HepG2 (cell line): Measurements from ENCODE around the gene USF2. TPM values are rescaled to one million over a fixed set of nuclear protein-coding genes. Genes with fewer than 3 reads are reported as not detected.

ENCODE experiments used
- ATF4 ChIP-seq, 2 experiments: fragments of 450-650 bp in 1 of 2; sonication (generic) in 1 of 2; formaldehyde crosslinking; IDR thresholded peaks; 2 replicates each; pipeline versions ENCODE4 v1.5.0 to v1.8.0; 2020 to 2022; ENCODE audit warnings: mild to moderate bottlenecking in 1 of 2, missing genetic modification reagents in 1 of 2
- GATA4 ChIP-seq: sonication (generic); IDR thresholded peaks from 2 replicates; pipeline ENCODE4 v1.6.1; 2016; ENCODE audit warnings: antibody characterized with exemption, low read depth, borderline replicate concordance
- GZF1 ChIP-seq: sonication (generic); formaldehyde crosslinking; IDR thresholded peaks from 2 replicates; pipeline ENCODE4 v1.5.1; 2020; ENCODE audit warnings: mild to moderate bottlenecking, missing genetic modification reagents
- HNRNPH1 ChIP-seq: fragments of 200-400 bp; formaldehyde crosslinking; optimal IDR thresholded peaks from 2 replicates; pipeline ENCODE3; 2017; ENCODE audit warnings: mild to moderate bottlenecking, low read depth, low read length
- HOXA3 ChIP-seq: sonication (generic); formaldehyde crosslinking; IDR thresholded peaks from 2 replicates; pipeline ENCODE4 v1.5.0; 2020; ENCODE audit warnings: missing genetic modification reagents
- PATZ1 ChIP-seq: sonication (generic); formaldehyde crosslinking; IDR thresholded peaks from 2 replicates; pipeline ENCODE4 v1.4.0; 2020; ENCODE audit warnings: missing genetic modification reagents
- POLR2AphosphoS5 ChIP-seq: IDR thresholded peaks from 2 replicates; pipeline ENCODE4 v1.6.1; 2012; ENCODE audit warnings: low read depth, low read length
- TGIF2 ChIP-seq: IDR thresholded peaks from 2 replicates; pipeline ENCODE4 v1.6.1; 2016; ENCODE audit warnings: control low read depth, missing compliant biosample characterization
- ZMYM2 ChIP-seq: sonication (generic); formaldehyde crosslinking; IDR thresholded peaks from 2 replicates; pipeline ENCODE4 v1.8.0; 2022; ENCODE audit warnings: mild to moderate bottlenecking, missing genetic modification reagents
- ZNF275 ChIP-seq: sonication (generic); formaldehyde crosslinking; IDR thresholded peaks from 2 replicates; pipeline ENCODE4 v1.8.0; 2022; ENCODE audit warnings: missing genetic modification reagents, mild to moderate bottlenecking, inconsistent platforms, borderline replicate concordance
- ZXDC ChIP-seq: sonication (generic); formaldehyde crosslinking; IDR thresholded peaks from 2 replicates; pipeline ENCODE4 v1.5.0; 2020; ENCODE audit warnings: mild to moderate bottlenecking, missing genetic modification reagents
- polyA plus RNA-seq, 8 experiments: library from polyadenylated mRNA; depleted of rRNA in 3 of 8; stranded (reverse) in 7 of 8; unstranded in 1 of 8; fragments of >200 nt; fragmentation: Illumina TruSeq in 4 of 8; extraction: Trizol in 4 of 8; gene quantifications; 2 replicates each; pipeline versions ENCODE4 v1.2.1 to v1.2.3, GENCODE V29; 2011 to 2016; ENCODE audit warnings: low read depth in 4 of 8, missing spikeins in 1 of 8, mixed read lengths in 1 of 8; ENCODE audit not compliant: insufficient read depth in 1 of 8
- total RNA-seq, 5 experiments: library from RNA; depleted of rRNA; stranded (reverse); fragments of >200 nt; fragmentation: Illumina TruSeq; extraction: Trizol; gene quantifications; 2 replicates each; pipeline ENCODE4 v1.2.3, GENCODE V29; 2016; ENCODE audit warnings: low read depth in 1 of 5
- TF ChIP-seq, protein P1 (sequence below): sonication (generic); formaldehyde crosslinking; IDR thresholded peaks from 2 replicates; pipeline ENCODE4 v1.4.0; 2020; ENCODE audit warnings: mild to moderate bottlenecking, low read depth, missing genetic modification reagents
- TF ChIP-seq, protein P2 (sequence below): IDR thresholded peaks from 2 replicates; pipeline ENCODE4 v1.6.1; 2018; ENCODE audit warnings: missing genetic modification reagents, mild to moderate bottlenecking, missing compliant biosample characterization
- TF ChIP-seq, protein P3 (sequence below): sonication (generic); formaldehyde crosslinking; IDR thresholded peaks from 2 replicates; pipeline ENCODE4 v1.8.1; 2022; ENCODE audit warnings: mild to moderate bottlenecking, missing genetic modification reagents

Gene USF2
- total and polyA plus RNA-seq, 2 of the 13 experiments (the other 11 are each of a cell fraction or from before 2014, with no cell fraction given): 54.9 to 106 TPM

DNA sequence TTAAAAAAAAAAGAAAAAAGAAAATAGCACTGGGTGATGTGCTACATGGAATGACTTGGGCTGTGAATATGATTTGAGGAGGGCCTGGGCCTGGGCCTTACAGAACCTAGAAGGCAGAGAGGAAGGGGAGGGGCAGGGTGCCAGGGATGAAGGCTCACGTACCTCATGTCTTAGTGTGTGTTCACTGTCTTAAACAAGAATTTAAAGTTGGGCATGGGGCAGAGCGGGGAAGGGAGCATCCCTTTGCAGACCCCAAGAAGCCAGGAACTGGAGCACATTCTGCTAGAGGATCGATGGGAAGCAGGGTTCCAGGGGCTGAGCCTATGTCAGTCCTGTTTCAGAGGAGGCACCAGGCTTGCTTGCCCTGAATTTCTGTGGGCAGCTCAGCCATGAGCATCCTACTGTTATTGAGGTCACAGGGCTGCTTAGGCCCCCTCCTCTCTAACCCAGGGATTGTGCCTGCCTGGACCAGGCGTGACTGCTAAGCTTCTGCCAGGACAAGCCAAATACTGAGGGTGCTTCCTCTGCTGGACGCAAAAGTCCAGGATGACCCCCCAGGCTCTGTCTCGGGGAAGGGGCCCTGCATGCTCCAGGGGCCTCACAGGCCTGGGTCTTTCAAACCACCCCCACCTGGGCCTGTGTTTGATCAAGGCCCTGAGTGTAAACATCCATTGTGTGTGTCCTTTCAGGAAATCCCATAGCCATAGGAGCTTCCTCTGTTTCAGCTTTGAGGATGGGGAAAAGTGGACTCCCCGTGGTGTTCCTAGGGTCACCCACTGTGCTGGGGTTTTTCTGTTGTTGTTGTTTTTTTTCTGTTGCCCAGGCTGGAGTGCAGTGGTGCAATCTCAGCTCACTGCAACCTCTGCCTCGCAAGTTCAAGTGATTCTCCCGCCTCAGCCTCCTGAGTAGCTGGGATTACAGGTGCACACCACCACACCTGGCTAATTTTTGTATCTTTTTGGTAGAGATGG lies 15.2 kb upstream of the USF2 start (continued):
- TF ChIP-seq, protein P1, sequence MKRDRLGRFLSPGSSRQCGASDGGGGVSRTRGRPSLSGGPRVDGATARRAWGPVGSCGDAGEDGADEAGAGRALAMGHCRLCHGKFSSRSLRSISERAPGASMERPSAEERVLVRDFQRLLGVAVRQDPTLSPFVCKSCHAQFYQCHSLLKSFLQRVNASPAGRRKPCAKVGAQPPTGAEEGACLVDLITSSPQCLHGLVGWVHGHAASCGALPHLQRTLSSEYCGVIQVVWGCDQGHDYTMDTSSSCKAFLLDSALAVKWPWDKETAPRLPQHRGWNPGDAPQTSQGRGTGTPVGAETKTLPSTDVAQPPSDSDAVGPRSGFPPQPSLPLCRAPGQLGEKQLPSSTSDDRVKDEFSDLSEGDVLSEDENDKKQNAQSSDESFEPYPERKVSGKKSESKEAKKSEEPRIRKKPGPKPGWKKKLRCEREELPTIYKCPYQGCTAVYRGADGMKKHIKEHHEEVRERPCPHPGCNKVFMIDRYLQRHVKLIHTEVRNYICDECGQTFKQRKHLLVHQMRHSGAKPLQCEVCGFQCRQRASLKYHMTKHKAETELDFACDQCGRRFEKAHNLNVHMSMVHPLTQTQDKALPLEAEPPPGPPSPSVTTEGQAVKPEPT (CRISPR knock-in tag): no peak
- TF ChIP-seq ZMYM2 (CRISPR knock-in tag) (0 out of 2 replicates have a peak, but pooled peaks have one; percentile 50), ZXDC (CRISPR knock-in tag) (no peak), ZNF275 (no peak; the same call in 1 of the 2 replicates), HNRNPH1 (no peak), GATA4 (no peak), PATZ1 (CRISPR knock-in tag) (peak; percentile 98), ATF4 (CRISPR knock-in tag; IDR thresholded peaks at IDR 0.05) (peak in 1 of 2 experiments; percentile 50; a peak in 1 of 4 replicates), HOXA3 (CRISPR knock-in tag) (peak; percentile 36; the same call in 1 of the 2 replicates), TGIF2 (0 out of 2 replicates have a peak, but pooled peaks have one; percentile 60), POLR2AphosphoS5 (no peak), GZF1 (CRISPR knock-in tag) (no peak)
- TF ChIP-seq, protein P2, sequence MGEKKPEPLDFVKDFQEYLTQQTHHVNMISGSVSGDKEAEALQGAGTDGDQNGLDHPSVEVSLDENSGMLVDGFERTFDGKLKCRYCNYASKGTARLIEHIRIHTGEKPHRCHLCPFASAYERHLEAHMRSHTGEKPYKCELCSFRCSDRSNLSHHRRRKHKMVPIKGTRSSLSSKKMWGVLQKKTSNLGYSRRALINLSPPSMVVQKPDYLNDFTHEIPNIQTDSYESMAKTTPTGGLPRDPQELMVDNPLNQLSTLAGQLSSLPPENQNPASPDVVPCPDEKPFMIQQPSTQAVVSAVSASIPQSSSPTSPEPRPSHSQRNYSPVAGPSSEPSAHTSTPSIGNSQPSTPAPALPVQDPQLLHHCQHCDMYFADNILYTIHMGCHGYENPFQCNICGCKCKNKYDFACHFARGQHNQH (CRISPR knock-in tag): peak; percentile 52; the same call in 1 of the 2 replicates
- TF ChIP-seq, protein P3, sequence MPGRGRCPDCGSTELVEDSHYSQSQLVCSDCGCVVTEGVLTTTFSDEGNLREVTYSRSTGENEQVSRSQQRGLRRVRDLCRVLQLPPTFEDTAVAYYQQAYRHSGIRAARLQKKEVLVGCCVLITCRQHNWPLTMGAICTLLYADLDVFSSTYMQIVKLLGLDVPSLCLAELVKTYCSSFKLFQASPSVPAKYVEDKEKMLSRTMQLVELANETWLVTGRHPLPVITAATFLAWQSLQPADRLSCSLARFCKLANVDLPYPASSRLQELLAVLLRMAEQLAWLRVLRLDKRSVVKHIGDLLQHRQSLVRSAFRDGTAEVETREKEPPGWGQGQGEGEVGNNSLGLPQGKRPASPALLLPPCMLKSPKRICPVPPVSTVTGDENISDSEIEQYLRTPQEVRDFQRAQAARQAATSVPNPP (CRISPR knock-in tag): no peak
